Measurements from ENCODE around the gene CACNB4. TPM values are rescaled to one million over a fixed set of nuclear protein-coding genes. Genes with fewer than 3 reads are reported as not detected.

CACNB4 gene
- total RNA-seq, 1 donor from 2014 or later, result 4.9 TPM

DNA sequence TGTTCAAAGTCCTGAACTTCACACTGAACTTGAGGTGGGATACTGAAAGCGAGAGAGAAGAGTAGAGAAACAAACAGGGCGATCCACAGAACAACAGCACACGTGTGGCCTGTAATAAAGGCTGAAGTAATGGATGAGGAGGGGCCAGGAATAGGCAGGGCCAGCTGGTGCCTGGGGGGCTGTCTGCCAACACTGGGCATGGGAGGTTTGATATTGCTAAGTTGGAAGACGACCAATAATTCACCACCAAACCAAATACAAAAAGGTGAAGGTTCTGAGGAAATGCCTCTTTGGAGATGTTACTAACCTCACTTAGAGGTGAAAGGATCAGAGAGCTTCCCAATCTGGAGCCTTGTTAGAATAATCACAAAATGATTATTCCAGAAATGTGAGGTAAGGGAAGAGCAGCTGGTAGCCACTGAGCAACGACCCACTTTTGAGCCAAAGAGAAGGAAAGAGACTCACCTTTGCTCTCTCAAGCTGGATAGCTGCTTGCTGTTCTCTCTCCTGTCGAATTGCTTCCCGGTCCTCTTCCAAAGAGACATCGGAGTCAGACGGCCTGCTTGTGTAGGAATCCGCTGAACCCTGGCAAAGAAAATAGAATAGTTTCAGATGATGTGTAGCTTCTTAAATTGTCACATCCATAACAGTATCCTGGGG, 215.9 kb downstream of the CACNB4 start:
- intact Hi-C loops (cut with DNase I), result no loop called here
- Histone ChIP-seq H3K4me1 (peaks cover 10% of the 10 kb centered on the region), H3K27me3 (no peaks in the 10 kb centered on the region)

DNA sequence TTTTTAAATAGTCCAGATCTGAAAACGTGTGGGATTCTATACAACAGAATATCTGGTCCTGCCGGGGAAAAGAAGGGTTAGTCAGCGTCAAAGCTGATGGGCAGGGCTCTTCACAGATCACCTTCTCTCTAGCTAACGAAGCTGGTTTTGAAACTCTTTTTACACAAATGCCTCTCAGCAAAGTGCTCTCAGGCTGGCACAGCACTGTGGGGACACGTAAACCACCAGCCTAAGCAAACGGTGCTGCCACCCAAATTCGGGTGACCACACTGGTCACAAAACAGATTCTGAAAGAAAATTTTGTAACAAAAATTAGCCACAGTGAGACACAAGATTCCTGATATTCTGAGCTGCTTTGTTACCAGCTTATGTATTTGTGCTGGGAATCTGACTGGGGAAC, 217.5 kb downstream of the CACNB4 start:
- no peaks in the 10 kb centered on the region for H3K36me3 ChIP-seq
- TF ChIP-seq, protein P1, sequence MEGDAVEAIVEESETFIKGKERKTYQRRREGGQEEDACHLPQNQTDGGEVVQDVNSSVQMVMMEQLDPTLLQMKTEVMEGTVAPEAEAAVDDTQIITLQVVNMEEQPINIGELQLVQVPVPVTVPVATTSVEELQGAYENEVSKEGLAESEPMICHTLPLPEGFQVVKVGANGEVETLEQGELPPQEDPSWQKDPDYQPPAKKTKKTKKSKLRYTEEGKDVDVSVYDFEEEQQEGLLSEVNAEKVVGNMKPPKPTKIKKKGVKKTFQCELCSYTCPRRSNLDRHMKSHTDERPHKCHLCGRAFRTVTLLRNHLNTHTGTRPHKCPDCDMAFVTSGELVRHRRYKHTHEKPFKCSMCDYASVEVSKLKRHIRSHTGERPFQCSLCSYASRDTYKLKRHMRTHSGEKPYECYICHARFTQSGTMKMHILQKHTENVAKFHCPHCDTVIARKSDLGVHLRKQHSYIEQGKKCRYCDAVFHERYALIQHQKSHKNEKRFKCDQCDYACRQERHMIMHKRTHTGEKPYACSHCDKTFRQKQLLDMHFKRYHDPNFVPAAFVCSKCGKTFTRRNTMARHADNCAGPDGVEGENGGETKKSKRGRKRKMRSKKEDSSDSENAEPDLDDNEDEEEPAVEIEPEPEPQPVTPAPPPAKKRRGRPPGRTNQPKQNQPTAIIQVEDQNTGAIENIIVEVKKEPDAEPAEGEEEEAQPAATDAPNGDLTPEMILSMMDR (IDR thresholded peaks at IDR 0.05), result no peak
- TF ChIP-seq POLR2A (IDR thresholded peaks at IDR 0.05) (no peak), POLR2AphosphoS5 (IDR thresholded peaks at IDR 0.05; ENCODE audit: insufficient read depth in 1 of 2, low read depth in 1 of 2) (no peak)
- intact Hi-C loops (cut with DNase I), result no loop called here

More for the DNA sequence above, 215.9 kb downstream of the CACNB4 start:
- Histone ChIP-seq H3K9me3 (no peaks in the 10 kb centered on the region), H3K27ac (no peak overlapping the region), H3K36me3 (no peaks in the 10 kb centered on the region), H3K4me3 (no peak overlapping the region)
- DNase-seq (ENCODE audit: extremely low spot score in 2 of 2), result no peak
- TF ChIP-seq, protein P1 (IDR thresholded peaks at IDR 0.05), result no peak
- TF ChIP-seq POLR2A (IDR thresholded peaks at IDR 0.05), result no peak
- no peak for TF ChIP-seq POLR2AphosphoS5 (IDR thresholded peaks at IDR 0.05; ENCODE audit: insufficient read depth in 1 of 2, low read depth in 1 of 2)

DNA sequence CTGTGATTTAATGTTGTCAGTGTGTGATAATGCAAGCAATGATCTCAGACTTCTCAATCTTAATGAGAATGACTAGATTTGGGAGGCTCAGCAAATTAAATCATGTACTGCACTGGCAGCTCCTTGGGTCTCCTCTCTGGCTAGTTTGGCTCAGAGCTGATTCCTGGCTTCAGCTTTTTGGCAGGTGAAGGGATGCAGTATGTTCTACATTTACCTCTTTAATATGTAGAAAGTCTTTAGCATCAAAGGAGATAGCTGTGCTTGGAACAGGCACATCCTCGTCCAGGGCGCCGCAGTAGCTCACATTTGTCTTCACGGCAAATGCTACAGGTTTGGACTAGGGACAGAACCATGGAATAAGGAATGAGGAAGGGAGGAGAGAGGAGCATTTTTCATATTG, 218.3 kb downstream of the CACNB4 start:
- Histone ChIP-seq H3K36me3 (no peaks in the 10 kb centered on the region), H3K27me3 (no peaks in the 10 kb centered on the region), H3K4me3 (no peak overlapping the region), H3K27ac (no peak overlapping the region), H3K9me3 (no peaks in the 10 kb centered on the region), H3K4me1 (peaks cover 10% of the 10 kb centered on the region)
- no peak for DNase-seq (ENCODE audit: extremely low spot score in 2 of 2)
- TF ChIP-seq POLR2AphosphoS5 (IDR thresholded peaks at IDR 0.05; ENCODE audit: insufficient read depth in 1 of 2, low read depth in 1 of 2), result no peak
- TF ChIP-seq, protein P1 (IDR thresholded peaks at IDR 0.05), result no peak
- TF ChIP-seq POLR2A (IDR thresholded peaks at IDR 0.05), result no peak
- intact Hi-C loops (cut with DNase I), result no loop called here

More for the DNA sequence above, 217.5 kb downstream of the CACNB4 start:
- Histone ChIP-seq H3K9me3 (no peaks in the 10 kb centered on the region), H3K4me3 (no peak overlapping the region), H3K27ac (no peak overlapping the region), H3K4me1 (peaks cover 10% of the 10 kb centered on the region), H3K27me3 (no peaks in the 10 kb centered on the region)
- no peak for DNase-seq (ENCODE audit: extremely low spot score in 2 of 2)

DNA sequence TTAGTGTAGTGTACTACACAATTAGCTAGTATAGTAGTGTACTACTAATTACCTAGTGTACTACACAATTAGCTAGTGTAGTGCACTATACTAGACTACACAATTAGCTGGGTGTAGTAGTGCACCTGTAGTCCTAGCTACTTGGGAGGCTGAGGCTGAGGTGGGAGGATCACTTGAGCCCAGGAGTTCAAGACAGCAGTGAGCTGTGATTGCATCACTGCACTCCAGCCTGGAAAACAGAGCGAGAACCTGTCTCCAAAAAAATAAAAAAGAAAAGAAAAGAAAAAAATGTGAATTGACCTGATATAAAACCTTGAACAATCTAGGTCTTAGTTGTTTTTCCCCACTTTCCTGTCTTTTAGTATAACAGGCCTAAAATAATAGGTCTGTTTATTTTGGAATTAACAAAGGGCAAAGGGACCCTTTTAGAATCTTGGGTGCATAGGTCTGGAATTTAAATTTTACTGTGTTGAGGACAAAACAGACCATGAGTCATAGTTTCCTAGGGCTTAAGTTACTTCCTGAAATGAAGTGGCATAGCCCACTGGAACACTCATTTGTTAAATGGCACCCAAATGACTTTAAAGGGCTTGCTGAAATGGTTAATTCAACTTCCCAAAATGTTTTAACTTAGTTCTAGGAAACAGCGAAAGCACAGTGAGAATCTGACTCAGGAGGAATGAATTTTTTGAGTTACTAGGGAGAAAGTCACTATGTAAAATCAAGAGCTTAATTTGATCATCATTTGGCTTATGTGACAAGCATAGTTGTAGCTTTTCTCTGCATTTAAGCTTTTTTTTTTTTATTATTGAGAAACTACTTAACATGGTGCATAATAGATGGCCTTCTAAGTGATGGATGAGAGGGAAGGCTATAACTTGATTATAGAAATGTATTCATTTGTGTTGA, 219.9 kb downstream of the CACNB4 start:
- no peak overlapping the region for H3K27ac ChIP-seq
- no peak for TF ChIP-seq POLR2A (IDR thresholded peaks at IDR 0.05)
- TF ChIP-seq POLR2AphosphoS5 (IDR thresholded peaks at IDR 0.05; ENCODE audit: insufficient read depth in 1 of 2, low read depth in 1 of 2), result no peak
- TF ChIP-seq, protein P1 (IDR thresholded peaks at IDR 0.05), result no peak

More for the DNA sequence above, 219.9 kb downstream of the CACNB4 start:
- Histone ChIP-seq H3K4me3 (no peak overlapping the region), H3K9me3 (no peaks in the 10 kb centered on the region), H3K4me1 (peaks cover 10% of the 10 kb centered on the region), H3K36me3 (no peaks in the 10 kb centered on the region), H3K27me3 (no peaks in the 10 kb centered on the region)
- intact Hi-C loops (cut with DNase I), result no loop called here
- DNase-seq (ENCODE audit: extremely low spot score in 2 of 2), result no peak
